Endothelial cell of umbilical vein (primary cell): ENCODE data around the gene HADH. TPM values are rescaled to one million over a fixed set of nuclear protein-coding genes. Genes with fewer than 3 reads are reported as not detected.

Experiments
- BruUV-seq: library from RNA; stranded (reverse); fragments of 400-500 nt; replicated peaks from 2 replicates; lab custom pipeline; 2021; lab: Mats Ljungman, UMichigan
- CTCF ChIA-PET: fragments of 300-600, 350-600 bp; sonication (Branson Sonifier 250); formaldehyde crosslinking; loops from one replicate; lab custom pipeline; 2021; ENCODE audit warnings: antibody characterized with exemption, inconsistent platforms; lab: Charles Lee
- POLR2A ChIA-PET: fragments of 300-600, 350-600 bp; sonication (Branson Sonifier 250); formaldehyde crosslinking; loops from one replicate; lab custom pipeline; 2021; ENCODE audit warnings: antibody characterized with exemption, inconsistent platforms; lab: Charles Lee
- DNase-seq: peaks from one replicate; pipeline ENCODE4 v3.0.0-alpha.2; 2011; ENCODE audit warnings: low read depth, low spot score
- FAIRE-seq: peaks from 2 replicates; lab custom pipeline; 2011; peaks lifted over from hg19 to GRCh38; lab: Jason Lieb, UNC
- H2AFZ ChIP-seq: 2 replicates; pipeline ENCODE4 v1.6.0; 2012; ENCODE audit warnings: low read depth, low read length, control low read depth, inconsistent platforms
- H3K27ac ChIP-seq: 2 replicates; pipeline ENCODE4 v1.5.1; 2011; ENCODE audit warnings: low read depth, mild to moderate bottlenecking, control low read depth, low read length, moderate library complexity; ENCODE audit not compliant: insufficient read depth
- H3K27me3 ChIP-seq, 2 experiments: 2 replicates each; pipeline versions ENCODE4 v1.6.0 to v1.6.1; 2011; ENCODE audit warnings: low read length in 2 of 2, mixed read lengths in 1 of 2; ENCODE audit not compliant: control insufficient read depth in 2 of 2, insufficient read depth in 2 of 2
- H3K36me3 ChIP-seq, 2 experiments: 2 replicates in 1 of 2; 3 replicates in 1 of 2; pipeline ENCODE4 v1.5.1; 2011; ENCODE audit warnings: low read length in 2 of 2, mild to moderate bottlenecking in 1 of 2, moderate library complexity in 1 of 2; ENCODE audit not compliant: control insufficient read depth in 2 of 2, insufficient read depth in 2 of 2; ENCODE audit errors: extremely low read depth in 1 of 2
- H3K4me1 ChIP-seq: 3 replicates; pipeline ENCODE4 v1.5.1; 2011; ENCODE audit warnings: mild to moderate bottlenecking, low read length; ENCODE audit not compliant: control insufficient read depth, insufficient read depth; ENCODE audit errors: extremely low read depth
- H3K4me2 ChIP-seq: 2 replicates; pipeline ENCODE4 v1.6.1; 2011; ENCODE audit warnings: low read length, control low read depth, mixed read lengths; ENCODE audit not compliant: insufficient read depth
- H3K4me3 ChIP-seq, 3 experiments: fragments of 200-600 bp in 1 of 3; sonication (generic), shearing (Covaris generic) in 1 of 3; replicated peaks in 1 of 3; 2 replicates each; pipeline ENCODE4 v1.5.1; 2011 to 2016; ENCODE audit warnings: control low read depth in 3 of 3, low read length in 3 of 3, mild to moderate bottlenecking in 2 of 3, inconsistent platforms in 1 of 3, low read depth in 1 of 3, moderate library complexity in 1 of 3; ENCODE audit not compliant: insufficient read depth in 1 of 3
- H3K79me2 ChIP-seq: 2 replicates; pipeline ENCODE4 v1.6.0; 2012; ENCODE audit warnings: low read length, inconsistent platforms; ENCODE audit not compliant: control insufficient read depth, insufficient read depth
- H3K9ac ChIP-seq: replicated peaks from 2 replicates; pipeline ENCODE3; 2011; ENCODE audit warnings: low read length, control low read depth; ENCODE audit not compliant: insufficient read depth; ENCODE audit errors: extremely low read depth
- H3K9me1 ChIP-seq: replicated peaks from 3 replicates; pipeline ENCODE4 v1.6.0; 2011; ENCODE audit warnings: mild to moderate bottlenecking, low read length; ENCODE audit not compliant: control insufficient read depth, insufficient read depth; ENCODE audit errors: extremely low read depth
- H3K9me3 ChIP-seq: replicated peaks from 2 replicates; pipeline ENCODE4 v1.5.1; 2012; ENCODE audit warnings: low read length, inconsistent platforms; ENCODE audit not compliant: control insufficient read depth, insufficient read depth
- H4K20me1 ChIP-seq: replicated peaks from 2 replicates; pipeline ENCODE3; 2011; ENCODE audit warnings: mild to moderate bottlenecking, low read length; ENCODE audit not compliant: control insufficient read depth, insufficient read depth; ENCODE audit errors: extremely low read depth
- EZH2 ChIP-seq: IDR thresholded peaks from 2 replicates; pipeline ENCODE4 v1.6.1; 2012; ENCODE audit warnings: borderline replicate concordance, low read depth, mild to moderate bottlenecking, moderate library complexity, low read length, inconsistent platforms; ENCODE audit not compliant: severe bottlenecking
- FOS ChIP-seq: IDR thresholded peaks from 2 replicates; pipeline ENCODE4 v1.6.1; 2011; ENCODE audit warnings: mild to moderate bottlenecking, low read length, moderate library complexity, borderline replicate concordance; ENCODE audit not compliant: insufficient read depth
- GATA2 ChIP-seq: IDR thresholded peaks from 2 replicates; pipeline ENCODE4 v1.7.0; 2011; ENCODE audit warnings: low read depth, mild to moderate bottlenecking, moderate library complexity, mixed read lengths, low read length; ENCODE audit not compliant: insufficient read length, insufficient read depth
- MAX ChIP-seq: IDR thresholded peaks from 2 replicates; pipeline ENCODE4 v1.6.1; 2011; ENCODE audit not compliant: insufficient read depth, insufficient read length
- MYC ChIP-seq: IDR thresholded peaks from one replicate; pipeline ENCODE4 v1.6.1; 2011; ENCODE audit warnings: mild to moderate bottlenecking, low read depth, low read length
- POLR2A ChIP-seq: IDR thresholded peaks from 2 replicates; pipeline ENCODE4 v1.6.1; 2012; ENCODE audit warnings: low read depth, mild to moderate bottlenecking, control low read depth, low read length
- POLR2AphosphoS5 ChIP-seq: IDR thresholded peaks from 2 replicates; pipeline ENCODE4 v1.6.1; 2012; ENCODE audit warnings: low read depth, mild to moderate bottlenecking, control low read depth, low read length, moderate library complexity; ENCODE audit not compliant: insufficient read depth
- dilution Hi-C: fragments of 300-500 bp; cut with MboI; formaldehyde crosslinking; loops from one replicate; pipeline ENCODE4 v1.15.0; 2019; ENCODE audit warnings: low sequenced_read_pairs; ENCODE audit not compliant: extremely low pct_ligation_motif_present
- intact Hi-C: fragments of 100-400 bp; cut with micrococcal nuclease; formaldehyde crosslinking; loops from one replicate; pipeline ENCODE4 v1.10.0; 2022
- polyA plus RNA-seq, 4 experiments: library from polyadenylated mRNA; depleted of rRNA in 3 of 4; stranded (reverse) in 3 of 4; unstranded in 1 of 4; fragments of >200 nt; gene quantifications; 2 replicates each; pipeline versions ENCODE4 v1.2.1 to v1.2.3, GENCODE V29; 2011 to 2012; ENCODE audit warnings: missing spikeins in 1 of 4
- total RNA-seq: library from RNA; stranded (reverse); gene quantifications from 2 replicates; pipeline ENCODE4 v1.2.3, GENCODE V29; 2021
- TF ChIP-seq, protein P1 (sequence below), 2 donors: IDR thresholded peaks; 1 replicate in 1 of 2; 2 replicates in 1 of 2; pipeline ENCODE4 v1.5.1; 2011; ENCODE audit warnings: low read length in 2 of 2, mild to moderate bottlenecking in 2 of 2, moderate library complexity in 2 of 2, control low read depth in 1 of 2, inconsistent platforms in 1 of 2, low read depth in 1 of 2; ENCODE audit not compliant: insufficient read depth in 1 of 2; ENCODE audit errors: extremely low read depth in 1 of 2

Gene HADH
- total and polyA plus RNA-seq, 2 donors (not counting 3 experiments of a cell fraction or from before 2014, with no cell fraction given) = 19.2 to 20.3 TPM

DNA sequence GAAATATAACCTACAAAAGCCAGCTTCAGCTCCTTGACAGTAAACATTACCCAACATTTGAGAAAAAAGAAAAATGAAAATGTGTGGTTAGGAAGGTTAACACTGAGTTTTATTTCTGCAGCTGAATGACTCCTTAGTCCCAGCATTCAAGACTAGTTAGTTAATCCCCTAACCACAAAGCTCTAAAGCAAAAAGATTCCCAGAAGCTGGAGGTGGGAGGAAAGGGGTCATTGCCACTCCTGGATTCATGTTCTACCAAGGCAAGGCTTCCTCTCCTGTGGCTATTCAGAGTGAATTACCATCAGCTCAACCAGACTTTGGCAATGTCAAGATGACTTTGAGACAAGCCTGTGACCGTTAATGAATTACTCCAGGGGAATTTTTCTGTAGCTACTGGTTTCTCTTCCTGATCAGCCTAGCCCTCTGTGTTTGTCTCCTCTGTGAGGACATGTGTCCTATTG lies 63.6 kb downstream of the HADH start:
- Histone ChIP-seq H3K9ac (no peak overlapping the region), H3K4me2 (no peak overlapping the region), H3K79me2 (no peaks in the 10 kb centered on the region), H3K9me3 (no peaks in the 10 kb centered on the region), H3K27ac (no peak overlapping the region), H3K9me1 (no peaks in the 10 kb centered on the region), H3K4me3 (no peak overlapping the region), H4K20me1 (no peaks in the 10 kb centered on the region), H3K27me3 (peaks cover 1 to 4% of the 10 kb centered on the region in 2 experiments), H2AFZ (no peak overlapping the region), H3K4me1 (no peaks in the 10 kb centered on the region), H3K36me3 (no peaks in the 10 kb centered on the region)
- DNase-seq = no peak
- dilution Hi-C loops = no loop called here
- no peak for FAIRE-seq
- BruUV-seq = no TSS peak
- CTCF ChIA-PET = interaction anchor here (1.2 kb wide), 1 partner anchor 9 kb away, joined by 4 read pairs; no protein-coding TSS in a partner anchor
- intact Hi-C loops = no loop called here
- no peak for TF ChIP-seq GATA2
- TF ChIP-seq FOS = no peak
- no peak for TF ChIP-seq POLR2AphosphoS5
- no peak for TF ChIP-seq EZH2
- no peak for TF ChIP-seq MYC
- TF ChIP-seq, protein P1, sequence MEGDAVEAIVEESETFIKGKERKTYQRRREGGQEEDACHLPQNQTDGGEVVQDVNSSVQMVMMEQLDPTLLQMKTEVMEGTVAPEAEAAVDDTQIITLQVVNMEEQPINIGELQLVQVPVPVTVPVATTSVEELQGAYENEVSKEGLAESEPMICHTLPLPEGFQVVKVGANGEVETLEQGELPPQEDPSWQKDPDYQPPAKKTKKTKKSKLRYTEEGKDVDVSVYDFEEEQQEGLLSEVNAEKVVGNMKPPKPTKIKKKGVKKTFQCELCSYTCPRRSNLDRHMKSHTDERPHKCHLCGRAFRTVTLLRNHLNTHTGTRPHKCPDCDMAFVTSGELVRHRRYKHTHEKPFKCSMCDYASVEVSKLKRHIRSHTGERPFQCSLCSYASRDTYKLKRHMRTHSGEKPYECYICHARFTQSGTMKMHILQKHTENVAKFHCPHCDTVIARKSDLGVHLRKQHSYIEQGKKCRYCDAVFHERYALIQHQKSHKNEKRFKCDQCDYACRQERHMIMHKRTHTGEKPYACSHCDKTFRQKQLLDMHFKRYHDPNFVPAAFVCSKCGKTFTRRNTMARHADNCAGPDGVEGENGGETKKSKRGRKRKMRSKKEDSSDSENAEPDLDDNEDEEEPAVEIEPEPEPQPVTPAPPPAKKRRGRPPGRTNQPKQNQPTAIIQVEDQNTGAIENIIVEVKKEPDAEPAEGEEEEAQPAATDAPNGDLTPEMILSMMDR (IDR thresholded peaks at IDR 0.05; ENCODE audit: extremely low read depth in 1 of 2, insufficient read depth in 1 of 2, low read depth in 1 of 2, low read length in 2 of 2) = no peak
- TF ChIP-seq MAX = no peak
- TF ChIP-seq POLR2A = no peak
- POLR2A ChIA-PET = no interaction called here
